OCI-LY7 (cell line): ENCODE measurements around the gene RNF26.

Experiments used
- EZH2phosphoT487 ChIP-seq: fragments of 200-600 bp; sonication (generic); IDR thresholded peaks from 2 replicates; pipeline ENCODE4 v1.6.1; 2018; ENCODE audit warnings: low read depth, borderline replicate concordance, mild to moderate bottlenecking, mixed run types, antibody characterized with exemption, low read length, moderate library complexity, mixed read lengths
- TF ChIP-seq, protein P1 (sequence below): fragments of 200-600 bp; sonication (generic); conservative IDR thresholded peaks from 2 replicates; pipeline ENCODE4 v1.5.1; 2014; ENCODE audit warnings: mild to moderate bottlenecking, antibody characterized with exemption, low read length, moderate library complexity, mixed read lengths

GRCh38 chr11:119305556-119306372 is 28.6 kb upstream of the RNF26 start:
- TF ChIP-seq, protein P1, sequence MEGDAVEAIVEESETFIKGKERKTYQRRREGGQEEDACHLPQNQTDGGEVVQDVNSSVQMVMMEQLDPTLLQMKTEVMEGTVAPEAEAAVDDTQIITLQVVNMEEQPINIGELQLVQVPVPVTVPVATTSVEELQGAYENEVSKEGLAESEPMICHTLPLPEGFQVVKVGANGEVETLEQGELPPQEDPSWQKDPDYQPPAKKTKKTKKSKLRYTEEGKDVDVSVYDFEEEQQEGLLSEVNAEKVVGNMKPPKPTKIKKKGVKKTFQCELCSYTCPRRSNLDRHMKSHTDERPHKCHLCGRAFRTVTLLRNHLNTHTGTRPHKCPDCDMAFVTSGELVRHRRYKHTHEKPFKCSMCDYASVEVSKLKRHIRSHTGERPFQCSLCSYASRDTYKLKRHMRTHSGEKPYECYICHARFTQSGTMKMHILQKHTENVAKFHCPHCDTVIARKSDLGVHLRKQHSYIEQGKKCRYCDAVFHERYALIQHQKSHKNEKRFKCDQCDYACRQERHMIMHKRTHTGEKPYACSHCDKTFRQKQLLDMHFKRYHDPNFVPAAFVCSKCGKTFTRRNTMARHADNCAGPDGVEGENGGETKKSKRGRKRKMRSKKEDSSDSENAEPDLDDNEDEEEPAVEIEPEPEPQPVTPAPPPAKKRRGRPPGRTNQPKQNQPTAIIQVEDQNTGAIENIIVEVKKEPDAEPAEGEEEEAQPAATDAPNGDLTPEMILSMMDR, result no peak
- no peak for TF ChIP-seq EZH2phosphoT487
